Right lobe of liver (tissue), 4 donors: ENCODE results near the gene AKT3.

ENCODE experiments used
- POLR2A ChIP-seq: fragments of 450-650 bp; IDR thresholded peaks from one replicate; pipeline ENCODE4 v1.6.1; 2017; ENCODE audit warnings: antibody characterized with exemption, mild to moderate bottlenecking
- TF ChIP-seq, protein P1 (sequence below), 4 donors: fragments of 200-600 bp in 3 of 4; fragments of 450-650 bp in 1 of 4; IDR thresholded peaks; one replicate each; pipeline versions ENCODE4 v1.5.1 to v1.8.0; 2016 to 2022; ENCODE audit warnings: antibody characterized with exemption in 4 of 4, mild to moderate bottlenecking in 2 of 4
- donor health status: DM: no; HTN: no; CAD: no.
- donor health status: DM: no; HTN: no; CAD: no.
- donor health status: DM: no; HTN: yes; CAD: no.

DNA sequence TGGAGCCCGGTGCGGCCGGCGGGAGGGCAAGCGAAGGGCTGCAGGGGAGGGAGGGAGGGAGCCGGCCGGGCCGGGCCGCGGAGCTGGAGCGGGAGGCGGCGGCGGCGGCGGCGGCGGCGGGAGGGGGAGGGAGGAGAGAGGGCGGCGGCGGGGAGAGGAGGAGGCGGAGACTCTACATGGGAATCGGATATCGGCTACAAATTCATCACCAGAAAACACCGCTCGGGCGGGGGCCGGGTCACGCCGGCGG lies at the start of gene AKT3:
- TF ChIP-seq, protein P1, sequence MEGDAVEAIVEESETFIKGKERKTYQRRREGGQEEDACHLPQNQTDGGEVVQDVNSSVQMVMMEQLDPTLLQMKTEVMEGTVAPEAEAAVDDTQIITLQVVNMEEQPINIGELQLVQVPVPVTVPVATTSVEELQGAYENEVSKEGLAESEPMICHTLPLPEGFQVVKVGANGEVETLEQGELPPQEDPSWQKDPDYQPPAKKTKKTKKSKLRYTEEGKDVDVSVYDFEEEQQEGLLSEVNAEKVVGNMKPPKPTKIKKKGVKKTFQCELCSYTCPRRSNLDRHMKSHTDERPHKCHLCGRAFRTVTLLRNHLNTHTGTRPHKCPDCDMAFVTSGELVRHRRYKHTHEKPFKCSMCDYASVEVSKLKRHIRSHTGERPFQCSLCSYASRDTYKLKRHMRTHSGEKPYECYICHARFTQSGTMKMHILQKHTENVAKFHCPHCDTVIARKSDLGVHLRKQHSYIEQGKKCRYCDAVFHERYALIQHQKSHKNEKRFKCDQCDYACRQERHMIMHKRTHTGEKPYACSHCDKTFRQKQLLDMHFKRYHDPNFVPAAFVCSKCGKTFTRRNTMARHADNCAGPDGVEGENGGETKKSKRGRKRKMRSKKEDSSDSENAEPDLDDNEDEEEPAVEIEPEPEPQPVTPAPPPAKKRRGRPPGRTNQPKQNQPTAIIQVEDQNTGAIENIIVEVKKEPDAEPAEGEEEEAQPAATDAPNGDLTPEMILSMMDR (IDR thresholded peaks at IDR 0.05): no peak
- TF ChIP-seq POLR2A: no peak
